T47D (cell line): ENCODE data around the gene PIGP.
"Not testable (repeated sequence)": the region's sequence is repeated elsewhere in the genome, so short reads cannot be mapped to it uniquely, and the experiment has no call there.

Experiments used
- DNase-seq, 2 experiments: peaks; one replicate each; pipeline versions ENCODE4 v3.0.0 to v3.0.0-alpha.2; 2011 to 2012; ENCODE audit warnings: low read depth in 1 of 2, low spot score in 1 of 2
- JUND ChIP-seq: IDR thresholded peaks from 2 replicates; pipeline ENCODE4 v1.6.1; 2012; ENCODE audit warnings: low read depth
- in situ Hi-C: cut with HindIII; loops from 2 replicates; pipeline ENCODE4 v1.10.0; 2016; ENCODE audit warnings: low sequenced_read_pairs, low pct_unique_long_range_greater_than_20kb

Gene PIGP

DNA sequence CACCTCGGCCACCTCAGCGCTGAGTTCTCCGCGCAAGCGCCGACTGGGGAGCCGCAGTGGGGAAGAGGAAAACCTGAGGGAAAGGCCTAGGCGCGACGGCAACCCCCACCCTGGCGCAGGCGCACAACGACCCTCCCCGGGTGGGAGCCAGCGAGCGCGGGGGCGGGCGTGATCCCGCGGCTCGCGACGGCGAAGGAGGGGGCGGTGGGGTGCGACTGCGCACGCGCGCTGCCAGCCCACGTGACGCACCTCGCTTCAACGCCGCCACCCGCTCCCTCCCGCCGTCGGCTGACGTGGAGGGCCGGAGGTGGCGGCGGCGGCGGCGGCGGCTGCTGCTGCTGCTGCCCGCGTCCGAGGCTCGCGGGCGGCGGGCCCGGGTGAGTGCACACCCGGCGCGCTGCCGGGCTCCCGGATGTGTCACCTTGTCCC, at the start of gene PIGP, which contains the start of gene TTC3:
TSS of gene PIGP (minus strand) at position 84 of the 429 bp plus-strand sequence. CDS start 556 bp downstream, outside the sequence.
TSS of gene TTC3 (plus strand) at position 267 of the 429 bp plus-strand sequence. CDS start 14,004 bp downstream, outside the sequence.
- TF ChIP-seq JUND, result no peak
- DNase-seq, result peak; percentile 70 to 95
- in situ Hi-C loops, result no loop called here

DNA sequence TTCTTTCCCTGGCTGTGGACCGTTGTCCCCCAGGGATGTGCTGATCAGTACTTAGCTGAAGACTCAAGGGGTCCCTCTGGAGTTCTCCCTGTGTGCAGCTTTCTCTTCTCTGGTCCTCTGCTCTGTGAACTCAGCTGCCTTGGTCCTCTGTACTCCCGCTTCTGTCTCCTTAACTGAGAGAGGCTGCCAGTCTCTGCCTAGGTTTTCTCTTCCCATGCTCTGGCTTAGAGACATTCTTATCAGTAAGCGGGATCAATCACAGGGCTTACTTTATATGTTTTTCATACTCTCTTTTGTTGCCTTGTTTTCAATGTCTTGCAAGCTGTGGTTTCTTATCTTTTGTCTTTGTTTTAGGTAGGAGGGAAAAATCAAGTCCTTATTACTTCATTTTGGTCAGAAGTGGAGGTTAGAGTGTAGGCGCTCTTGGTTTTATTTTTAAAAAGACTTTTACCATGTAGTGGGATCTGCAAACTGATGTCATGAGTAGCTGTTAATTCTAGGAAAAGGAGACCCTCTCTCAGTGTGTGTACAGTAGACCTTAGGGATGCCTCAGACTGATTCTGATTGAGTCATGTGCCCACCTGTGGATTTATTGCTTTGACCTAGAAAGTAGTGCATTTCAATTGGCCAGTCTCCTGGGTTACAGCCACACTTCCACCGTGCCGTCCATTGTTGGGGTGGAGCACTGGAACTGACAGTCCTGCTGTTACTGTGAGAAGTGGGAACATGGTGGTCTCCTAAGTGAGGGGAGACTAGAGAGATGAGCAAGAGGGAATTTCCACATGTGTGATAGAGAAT, 46.7 kb upstream of the PIGP start:
- no peak for TF ChIP-seq JUND
- DNase-seq, result no peak
- in situ Hi-C loops, result no loop called here

DNA sequence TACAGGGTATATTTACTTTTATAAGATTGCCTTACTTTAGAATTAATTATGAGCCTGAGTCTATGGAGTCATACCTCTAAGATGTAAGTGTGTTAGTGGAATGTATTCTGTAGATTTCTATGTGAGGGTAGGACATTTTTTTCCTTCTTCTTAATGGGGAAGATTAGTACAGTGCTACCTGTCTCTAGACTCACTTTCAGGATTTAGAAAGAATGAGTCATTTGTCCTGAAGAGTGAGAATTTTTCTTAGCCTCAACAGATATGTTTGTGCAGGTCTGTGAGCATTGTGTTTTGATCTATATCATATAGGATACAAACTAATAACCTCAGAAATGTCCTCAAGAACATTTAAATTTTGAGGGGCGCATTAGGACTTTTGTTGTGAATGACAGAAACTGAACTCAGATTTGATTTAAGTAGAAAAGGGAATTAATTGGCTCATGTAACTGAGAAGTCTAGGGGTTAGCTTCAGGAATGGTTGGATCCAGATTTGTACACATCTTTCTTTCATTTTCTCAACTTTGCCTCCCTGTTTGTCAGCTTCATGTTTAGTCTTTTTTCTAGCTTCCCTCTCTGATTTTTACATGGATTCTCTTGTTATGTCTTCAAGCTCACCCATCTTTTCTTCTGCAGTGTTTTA, 45.4 kb upstream of the PIGP start:
- no peak for TF ChIP-seq JUND
- in situ Hi-C loops, result no loop called here
- no peak for DNase-seq

DNA sequence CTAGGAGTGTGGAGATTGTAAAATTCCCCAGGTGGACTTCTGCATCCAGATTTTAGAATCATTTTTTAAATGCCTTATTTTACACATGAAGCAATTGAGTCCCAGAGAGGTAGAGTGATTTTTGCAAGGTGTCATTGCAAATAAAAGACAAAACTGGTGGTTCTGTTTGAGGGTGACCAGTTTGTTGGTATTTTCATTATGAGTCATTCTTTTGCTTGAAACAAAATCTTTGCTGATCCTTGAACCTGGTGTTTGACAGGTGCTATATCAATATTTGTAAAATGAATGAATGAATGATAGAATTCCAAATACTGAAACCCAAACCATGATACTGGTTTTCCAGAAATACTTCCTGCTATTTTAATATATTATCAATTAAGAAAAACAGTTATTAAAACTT, 44.3 kb upstream of the PIGP start:
- no peak for DNase-seq
- in situ Hi-C loops, result no loop called here

DNA sequence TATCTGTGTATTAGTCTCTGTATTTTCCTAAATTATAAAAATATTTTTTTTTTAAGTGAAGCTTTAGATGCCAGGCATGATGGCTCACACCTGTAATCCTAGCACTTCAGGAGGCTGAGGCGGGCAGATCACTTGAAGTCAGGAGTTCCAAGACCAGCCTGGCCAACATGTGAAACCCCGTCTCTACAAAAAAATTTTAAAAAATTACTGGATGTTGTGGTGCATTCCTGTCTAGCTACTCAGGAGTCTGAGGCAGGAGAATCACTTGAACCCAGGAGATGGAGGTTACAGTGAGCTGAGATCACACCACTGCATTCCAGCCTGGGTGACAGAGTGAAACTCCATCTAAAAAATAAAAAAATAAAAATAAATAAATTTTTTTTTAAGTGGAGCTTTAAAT, 43.6 kb upstream of the PIGP start:
- DNase-seq, in situ Hi-C loops: not testable (repeated sequence)

More for the DNA sequence above, 44.3 kb upstream of the PIGP start:
- no peak for TF ChIP-seq JUND

DNA sequence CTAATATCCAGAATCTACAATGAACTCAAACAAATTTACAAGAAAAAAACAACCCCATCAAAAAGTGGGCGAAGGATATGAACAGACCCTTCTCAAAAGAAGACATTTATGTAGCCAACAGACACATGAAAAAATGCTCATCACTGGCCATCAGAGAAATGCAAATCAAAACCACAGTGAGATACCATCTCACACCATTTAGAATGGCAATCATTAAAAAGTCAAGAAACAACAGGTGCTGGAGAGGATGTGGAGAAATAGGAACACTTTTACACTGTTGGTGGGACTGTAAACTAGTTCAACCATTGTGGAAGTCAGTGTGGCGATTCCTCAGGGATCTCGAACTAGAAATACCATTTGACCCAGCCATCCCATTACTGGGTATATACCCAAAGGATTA, 41.4 kb upstream of the PIGP start:
- DNase-seq, in situ Hi-C loops: not testable (repeated sequence)

DNA sequence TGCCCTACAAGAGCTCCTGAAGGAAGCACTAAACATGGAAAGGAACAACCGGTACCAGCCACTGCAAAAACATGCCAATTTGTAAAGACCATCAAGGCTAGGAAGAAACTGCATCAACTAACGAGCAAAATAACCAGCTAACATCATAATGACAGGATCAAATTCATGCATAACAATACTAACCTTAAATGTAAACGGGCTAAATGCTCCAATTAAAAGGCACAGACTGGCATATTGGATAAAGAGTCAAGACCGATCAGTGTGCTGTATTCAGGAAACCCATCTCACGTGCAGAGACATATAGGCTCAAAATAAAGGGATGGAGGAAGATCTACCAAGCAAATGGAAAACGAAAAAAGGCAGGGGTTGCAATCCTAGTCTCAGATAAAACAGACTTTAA, 38.2 kb upstream of the PIGP start:
- in situ Hi-C loops, DNase-seq: not testable (repeated sequence)

DNA sequence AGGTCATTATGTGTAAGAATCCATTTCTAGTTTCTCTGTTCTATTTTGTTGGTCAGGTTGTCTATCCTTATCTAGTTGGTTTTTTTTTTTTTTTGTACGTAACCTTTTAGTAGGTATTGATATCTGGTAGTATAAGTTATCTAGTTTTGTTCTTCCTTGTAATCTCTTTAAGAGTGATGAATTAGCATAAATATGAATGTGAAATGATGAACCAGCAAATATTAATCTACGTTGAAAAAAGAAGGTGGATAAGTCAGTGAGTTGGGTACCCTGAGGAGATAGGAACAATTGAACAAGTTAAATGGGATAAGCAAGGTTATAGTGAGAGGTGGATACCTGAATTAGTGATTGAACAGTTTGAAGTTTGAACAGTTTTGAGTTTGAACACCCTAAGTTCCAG, 34.1 kb upstream of the PIGP start:
- no peak for DNase-seq
- in situ Hi-C loops, result no loop called here
- no peak for TF ChIP-seq JUND

DNA sequence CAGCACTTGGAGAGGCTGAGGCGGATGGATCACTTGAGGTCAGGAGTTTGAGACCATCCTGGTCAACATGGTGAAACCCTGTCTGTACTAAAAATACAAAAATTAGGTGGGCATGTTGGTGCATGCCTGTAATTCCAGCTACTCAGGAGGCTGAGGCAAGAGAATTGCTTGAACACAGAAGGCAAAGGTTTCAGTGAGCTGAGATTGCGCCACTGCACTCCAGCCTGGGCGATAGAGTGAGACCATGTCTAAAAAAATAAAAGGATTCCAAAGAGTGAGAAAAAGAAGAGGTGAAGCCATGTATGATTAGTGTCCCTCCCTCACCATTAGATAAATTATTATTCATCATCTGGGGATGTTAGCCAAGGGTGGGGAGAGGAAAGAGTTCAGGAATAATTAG, 29.9 kb upstream of the PIGP start:
- in situ Hi-C loops, DNase-seq: not testable (repeated sequence)

DNA sequence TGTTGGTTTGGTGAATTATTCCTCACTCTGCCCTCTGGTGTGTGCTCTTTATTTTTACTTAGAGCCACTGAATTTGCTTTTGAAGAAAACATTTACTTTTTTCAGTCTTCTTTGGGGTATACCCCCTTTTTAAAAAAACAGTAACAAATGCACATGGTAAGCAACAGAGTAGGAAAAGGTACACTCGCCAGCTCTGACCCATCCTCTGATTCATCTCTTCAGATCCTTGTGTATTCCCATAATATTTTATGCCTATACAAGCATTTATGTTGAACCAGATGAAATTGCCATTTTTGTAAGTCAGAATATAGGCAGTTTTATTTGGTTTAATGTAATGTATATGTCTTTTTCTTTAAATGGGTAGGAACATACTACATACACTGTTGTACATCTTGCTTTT, 28.5 kb upstream of the PIGP start:
- no peak for DNase-seq
- in situ Hi-C loops, result no loop called here

DNA sequence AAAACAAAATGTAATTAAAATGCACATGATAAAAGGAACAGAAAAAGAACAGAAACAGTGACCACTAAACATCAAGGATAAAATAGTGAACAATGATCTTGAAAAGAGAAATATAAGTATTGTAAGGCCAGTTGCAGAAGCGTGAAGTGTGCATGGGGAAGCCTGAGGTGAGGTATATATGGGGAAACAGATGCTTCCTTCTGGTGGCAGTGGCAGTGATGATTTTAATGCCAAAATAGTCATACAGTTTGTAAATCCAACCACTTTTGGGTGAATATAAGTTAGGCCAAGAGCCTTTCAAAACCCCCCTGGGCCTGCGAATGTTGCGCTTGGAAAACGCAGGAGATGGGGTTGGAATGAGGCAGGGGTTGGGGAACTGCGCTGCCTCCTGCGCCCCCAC, 27.4 kb upstream of the PIGP start:
- in situ Hi-C loops, result no loop called here
- TF ChIP-seq JUND, result no peak
- no peak for DNase-seq

More for the DNA sequence above, 28.5 kb upstream of the PIGP start:
- no peak for TF ChIP-seq JUND

DNA sequence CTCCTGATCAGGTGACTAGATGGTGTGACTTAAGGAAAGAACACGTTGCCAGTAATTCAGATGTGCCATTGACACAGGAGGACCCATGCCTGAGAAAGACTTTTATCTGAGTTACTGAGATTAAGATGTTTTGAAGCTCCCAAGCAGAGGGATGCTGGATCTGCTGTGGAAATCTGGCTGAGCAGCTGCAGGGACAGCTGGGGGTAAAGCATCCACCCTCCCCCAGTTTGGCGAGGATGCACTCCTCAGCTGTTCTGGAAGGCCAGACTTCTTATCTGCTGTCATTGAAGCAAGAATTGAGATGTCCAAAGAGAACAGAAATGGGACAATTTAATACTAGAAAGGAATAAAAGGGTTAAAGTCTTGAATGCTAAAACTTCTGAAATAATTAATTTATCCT, 25.9 kb upstream of the PIGP start:
- in situ Hi-C loops, result no loop called here
- no peak for TF ChIP-seq JUND
- DNase-seq, result no peak

DNA sequence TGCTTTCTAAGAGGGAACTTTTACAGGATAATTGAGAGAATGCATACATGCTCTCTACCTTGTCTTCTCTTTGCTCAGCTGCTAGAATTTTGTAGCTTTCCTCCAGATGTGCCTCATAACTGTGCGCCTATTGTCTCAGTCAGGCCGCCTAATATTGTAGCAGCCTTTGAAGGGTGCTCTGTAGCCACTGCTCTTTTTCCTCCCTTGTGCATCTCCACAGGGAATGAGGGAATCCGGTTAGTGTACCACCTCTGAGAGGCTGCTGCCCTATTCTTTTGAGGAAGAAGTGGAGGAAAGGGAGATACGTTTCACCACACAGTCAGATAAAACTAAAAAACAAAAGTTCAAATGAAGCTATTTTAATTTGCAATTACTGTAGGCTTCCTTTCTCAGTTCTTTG, 22.9 kb upstream of the PIGP start:
- no peak for DNase-seq
- in situ Hi-C loops, result no loop called here
- TF ChIP-seq JUND, result no peak
